Measurements from ENCODE around the gene USP44. TPM values are rescaled to one million over a fixed set of nuclear protein-coding genes. Genes with fewer than 3 reads are reported as not detected.

Gene USP44
- total RNA-seq, 1 donor from 2014 or later, result 2.9 TPM

DNA sequence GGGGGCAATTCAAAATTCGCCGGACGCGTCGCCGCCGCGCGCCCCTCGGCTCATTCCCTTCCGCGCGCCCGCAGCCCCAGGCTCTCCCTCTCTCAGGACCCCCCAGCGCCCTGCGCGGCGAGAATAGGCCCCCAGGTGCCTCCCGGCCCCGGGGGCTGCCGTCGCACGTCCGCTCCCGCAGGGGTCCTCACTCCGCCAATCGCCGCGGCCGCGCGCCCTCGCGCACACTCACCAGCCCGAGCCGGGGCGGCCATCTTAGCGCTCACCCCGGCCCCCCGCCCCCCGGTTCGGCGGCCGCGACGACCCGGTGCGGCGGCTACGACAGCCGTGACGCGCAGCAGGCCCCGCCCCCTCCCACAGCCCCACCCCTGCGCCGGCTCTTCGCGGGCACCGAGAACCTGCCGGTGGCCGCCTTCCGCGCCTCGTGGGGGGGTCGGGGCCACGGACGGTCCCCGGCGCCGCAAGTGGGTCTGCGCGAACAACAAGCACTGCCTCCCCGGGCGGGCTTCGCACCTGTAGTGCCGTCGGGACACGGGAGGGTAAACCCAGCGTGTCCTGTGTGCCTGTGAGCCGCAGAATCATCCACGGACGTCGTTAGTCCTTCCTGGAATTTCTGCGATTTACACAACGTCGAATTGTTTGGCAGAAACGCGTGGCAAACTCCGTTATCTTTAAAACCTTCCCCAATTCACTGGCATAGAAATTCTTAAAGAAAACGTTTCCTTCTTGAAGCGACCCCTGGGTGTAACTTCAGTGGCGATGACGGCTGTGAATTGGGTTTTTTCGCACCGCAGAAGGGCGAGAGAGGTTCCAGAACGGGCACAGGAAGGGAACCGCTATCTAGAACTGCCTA, 2.5 kb downstream of the USP44 start:
- DNase-seq (ENCODE audit: low spot score), result peak; percentile 33

DNA sequence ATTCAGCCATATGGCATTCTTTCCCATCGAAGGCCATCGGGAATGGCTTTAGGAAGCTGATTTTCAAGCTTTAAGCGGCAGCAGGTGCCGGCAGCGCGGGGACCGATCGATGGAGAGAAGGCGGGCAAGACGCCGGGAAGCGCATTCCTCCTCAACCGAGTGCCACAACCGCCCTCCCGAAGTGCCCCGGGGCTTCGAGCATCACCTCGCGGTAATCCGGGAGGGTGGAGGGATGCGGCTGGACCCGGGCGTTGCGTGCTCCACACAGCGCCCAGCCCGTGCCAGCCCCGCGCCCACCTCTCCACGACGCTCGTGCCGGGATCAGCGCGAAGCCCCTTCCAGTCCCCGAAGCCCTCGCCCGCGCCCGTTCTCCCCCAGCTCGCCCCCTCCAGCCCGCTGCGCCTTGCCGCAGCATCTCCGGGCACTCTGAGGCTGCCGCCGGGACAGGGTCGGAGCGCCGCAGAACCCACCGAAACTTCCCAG, 3.2 kb downstream of the USP44 start:
- peak; percentile 40 for DNase-seq (ENCODE audit: low spot score)

DNA sequence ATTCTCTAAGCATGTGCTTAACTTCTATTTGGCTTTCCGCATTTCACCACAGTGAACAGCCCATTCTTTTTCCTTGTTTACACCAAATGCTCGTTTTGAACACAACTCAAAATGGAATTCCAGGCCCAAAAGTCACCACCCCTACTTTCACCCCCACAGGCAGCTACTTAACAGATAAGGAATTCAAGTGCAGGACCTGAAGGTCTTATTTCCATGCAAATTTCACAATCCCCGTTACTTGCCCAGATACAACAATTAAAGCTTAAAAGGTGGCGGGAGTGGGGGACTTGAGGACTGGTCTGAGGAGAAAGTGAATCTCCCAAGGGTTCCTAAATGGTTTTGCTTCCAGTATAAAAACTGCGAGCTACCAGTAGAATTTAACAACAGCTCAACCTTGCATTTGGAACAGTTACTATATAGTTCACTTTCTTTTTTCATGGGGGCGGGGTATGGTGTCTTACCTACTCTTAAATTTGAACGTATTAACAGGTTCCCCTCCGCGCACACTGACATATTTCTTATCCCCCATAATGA, 3.7 kb downstream of the USP44 start:
- DNase-seq (ENCODE audit: low spot score), result no peak

DNA sequence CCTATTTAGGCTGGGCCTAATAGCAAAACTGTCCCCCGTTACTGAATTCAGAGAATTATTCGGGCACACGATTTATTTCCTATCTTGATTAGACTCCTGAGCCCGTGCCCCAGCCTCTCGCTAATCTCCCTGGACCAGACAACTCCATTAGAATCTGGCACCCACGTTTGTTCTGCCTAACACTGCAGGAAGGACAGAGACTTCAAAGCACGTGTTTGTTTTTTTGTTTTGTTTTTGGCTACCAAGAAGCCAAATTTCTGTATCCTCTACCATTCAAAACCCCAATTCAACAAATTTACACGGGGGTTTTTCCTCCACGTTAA, 4.8 kb downstream of the USP44 start:
- no peak for DNase-seq (ENCODE audit: low spot score)

DNA sequence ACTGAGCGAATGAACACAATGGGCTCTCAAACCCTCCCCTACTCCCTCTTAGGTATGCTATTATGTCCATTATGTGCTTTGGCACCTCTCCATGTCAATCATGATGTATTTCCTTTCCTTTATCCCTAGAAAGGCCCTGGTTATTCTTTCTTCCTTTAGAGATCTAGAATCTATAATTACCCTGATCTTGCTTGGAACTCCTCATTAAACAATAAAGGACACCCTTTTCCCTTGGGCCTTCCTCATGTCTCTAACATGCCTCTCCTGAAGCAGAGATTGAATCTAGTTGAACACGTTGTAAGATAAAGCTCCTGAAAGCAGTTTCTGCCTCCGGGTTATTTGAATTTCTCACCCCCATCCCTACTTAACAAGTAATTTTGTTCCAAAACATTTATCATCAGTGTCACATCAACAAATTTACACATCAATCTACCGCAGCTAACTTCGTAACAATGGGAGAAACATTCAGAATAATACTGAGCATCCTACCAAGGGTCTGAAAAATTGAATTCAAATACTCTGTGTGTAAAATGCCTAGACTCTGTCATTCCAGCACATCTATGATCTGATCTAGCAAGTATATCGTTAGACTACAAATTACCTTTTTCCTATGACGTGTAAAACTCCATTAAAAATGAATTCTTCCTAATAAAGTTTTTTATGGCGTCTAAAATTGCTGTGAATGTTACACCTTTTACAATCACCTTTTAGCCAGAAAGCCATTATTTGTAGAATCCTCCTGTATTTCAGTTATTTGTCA, 5.4 kb downstream of the USP44 start:
- no peak for DNase-seq (ENCODE audit: low spot score)

DNA sequence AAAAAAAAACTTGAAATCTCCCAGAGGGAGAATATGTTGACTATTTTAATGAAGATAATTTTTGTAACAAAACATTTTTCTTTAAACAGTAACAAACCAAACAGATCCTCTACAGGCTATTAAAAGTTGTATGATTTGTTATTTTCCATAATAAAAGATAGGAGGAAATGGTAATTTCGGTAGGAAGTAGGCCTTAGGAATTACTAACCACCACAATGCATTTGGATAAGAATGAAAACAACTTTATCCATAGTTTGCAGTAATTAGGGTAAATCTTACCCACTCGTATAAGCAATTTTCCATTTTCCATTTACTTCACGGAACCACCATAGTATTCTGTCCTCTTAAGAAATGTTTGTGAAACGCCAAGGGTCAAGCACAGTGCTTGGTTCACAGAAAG, 6.0 kb downstream of the USP44 start:
- no peak for DNase-seq (ENCODE audit: low spot score)

DNA sequence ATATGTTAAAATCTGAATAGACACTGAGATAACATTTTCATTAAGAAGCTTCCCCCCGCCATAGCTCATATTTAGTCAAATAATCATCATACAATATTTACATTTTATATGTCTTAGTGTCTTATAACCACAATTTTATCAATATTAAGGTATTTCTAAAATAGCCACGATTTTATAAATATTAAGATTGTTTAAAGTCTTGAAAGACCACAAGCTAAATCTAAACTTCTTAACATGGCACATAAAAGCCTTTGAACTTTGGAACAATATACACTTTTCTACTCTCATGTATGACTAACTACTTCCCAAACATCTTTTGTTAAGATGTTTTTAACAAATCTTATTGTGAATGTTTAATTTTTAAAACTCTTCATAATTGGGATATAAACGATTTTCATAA, 6.5 kb downstream of the USP44 start:
- DNase-seq (ENCODE audit: low spot score), result no peak

DNA sequence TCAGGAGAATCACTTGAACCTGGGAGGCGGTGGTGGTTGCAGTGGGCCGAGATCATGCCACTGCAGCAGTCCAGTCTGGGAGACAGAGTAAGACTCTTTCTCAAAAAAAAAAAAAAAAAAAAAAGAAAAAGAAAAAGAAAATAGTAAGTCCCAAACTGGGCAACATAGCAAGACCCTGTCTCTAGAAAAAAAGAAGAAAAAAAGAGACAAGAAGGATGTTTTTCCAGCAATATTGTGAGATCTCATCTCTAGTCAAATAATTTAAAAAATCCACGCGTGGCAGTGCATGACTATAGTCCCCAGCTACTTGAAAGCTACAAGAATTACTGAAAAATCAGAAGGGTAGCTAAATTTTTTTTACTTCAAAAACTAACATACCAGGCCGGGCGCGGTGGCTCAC, 8.0 kb downstream of the USP44 start:
- DNase-seq (ENCODE audit: low spot score), result no peak

DNA sequence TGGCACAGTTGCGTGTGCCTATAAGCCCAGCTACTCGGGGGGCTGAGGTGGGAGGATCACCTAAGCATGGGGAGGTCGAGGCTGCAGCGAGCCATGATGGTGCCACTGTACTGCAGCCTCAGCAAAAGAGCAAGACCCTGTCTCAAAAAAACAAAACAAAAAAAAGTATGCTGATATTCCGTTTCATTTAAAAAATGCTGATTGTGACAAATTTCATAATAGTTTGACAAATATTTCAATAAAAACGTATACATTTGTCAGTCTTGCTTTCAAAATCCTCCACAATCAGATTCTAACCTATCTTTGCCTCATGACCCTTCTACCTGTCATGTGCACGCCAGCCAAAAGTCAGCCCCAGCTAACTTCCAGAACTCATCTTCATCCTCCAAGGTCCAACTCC, 9.8 kb downstream of the USP44 start:
- DNase-seq (ENCODE audit: low spot score), result no peak

DNA sequence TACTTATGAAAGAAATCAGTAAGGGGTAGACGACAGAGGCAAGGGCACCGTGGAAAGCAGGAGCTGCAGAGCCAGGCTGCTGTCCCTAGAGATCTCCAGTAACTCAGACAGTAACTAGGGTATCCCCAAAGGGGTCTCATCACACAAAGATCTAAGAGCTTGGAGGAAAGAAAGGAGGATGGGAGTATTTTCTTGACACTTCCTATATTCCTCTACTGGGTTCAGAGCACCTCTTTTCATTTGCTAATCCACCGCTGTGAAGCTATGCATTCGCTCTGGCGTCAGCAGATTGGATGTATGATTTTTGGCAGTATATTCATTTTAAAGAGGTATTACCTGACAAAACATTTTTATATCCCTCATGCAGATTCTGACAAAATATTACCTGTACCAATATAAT, 12.6 kb downstream of the USP44 start:
- no peak for DNase-seq (ENCODE audit: low spot score)

DNA sequence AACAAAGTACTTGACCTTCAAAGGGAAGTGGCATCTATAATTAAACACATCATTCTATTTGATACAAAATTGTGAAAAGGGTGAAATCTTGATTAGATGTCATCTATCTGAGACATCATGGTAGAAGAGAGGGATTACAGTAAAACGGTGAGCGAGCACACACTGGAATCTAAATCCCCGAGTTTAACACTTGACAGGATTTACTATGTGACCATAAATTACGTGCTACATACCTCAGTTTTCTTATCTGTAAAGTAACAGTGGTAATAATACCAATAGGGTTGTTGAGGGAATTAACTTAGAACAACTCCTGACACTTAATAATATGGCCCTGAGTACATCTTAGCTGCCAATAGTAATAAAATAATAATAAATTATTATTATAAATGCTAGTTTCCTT, 13.3 kb downstream of the USP44 start:
- DNase-seq (ENCODE audit: low spot score), result no peak

DNA sequence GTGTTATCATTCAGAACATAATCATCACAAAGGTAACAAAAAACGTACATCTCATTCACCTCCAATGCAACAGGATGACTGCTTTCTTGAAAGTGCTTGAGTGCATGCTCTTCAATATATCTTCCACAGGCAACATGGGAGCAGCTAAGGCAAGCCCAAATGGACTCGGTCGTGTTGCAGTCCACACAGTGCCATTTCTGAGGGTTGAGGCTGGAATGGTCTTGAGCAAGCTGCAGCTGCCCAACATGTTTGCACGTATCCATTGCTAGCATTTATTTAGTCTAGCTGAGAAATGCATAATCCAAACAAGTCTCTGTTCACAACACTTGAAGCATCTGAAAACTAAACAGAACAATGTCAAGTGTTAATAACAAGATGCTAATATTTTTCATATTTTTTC, 17.3 kb downstream of the USP44 start:
- DNase-seq (ENCODE audit: low spot score), result no peak

DNA sequence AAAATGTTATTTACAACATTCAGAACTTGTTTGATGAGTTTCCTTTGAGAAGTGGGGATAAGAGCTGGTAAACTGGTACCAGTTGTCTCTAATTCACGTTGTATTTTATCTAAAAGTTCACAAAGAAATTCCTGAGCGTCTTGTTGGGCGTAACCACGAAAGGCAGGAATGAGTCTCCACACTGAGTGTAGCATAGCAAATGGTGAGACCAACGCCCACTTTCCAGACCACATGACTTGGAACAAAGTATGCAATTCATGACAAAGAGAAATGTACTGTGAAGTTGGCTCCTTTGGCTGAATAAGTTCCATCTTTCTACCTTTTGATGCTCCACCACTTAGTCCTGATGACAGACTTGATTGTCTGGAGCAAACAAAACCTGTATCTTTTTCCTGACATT, 18.4 kb downstream of the USP44 start:
- DNase-seq (ENCODE audit: low spot score), result no peak

DNA sequence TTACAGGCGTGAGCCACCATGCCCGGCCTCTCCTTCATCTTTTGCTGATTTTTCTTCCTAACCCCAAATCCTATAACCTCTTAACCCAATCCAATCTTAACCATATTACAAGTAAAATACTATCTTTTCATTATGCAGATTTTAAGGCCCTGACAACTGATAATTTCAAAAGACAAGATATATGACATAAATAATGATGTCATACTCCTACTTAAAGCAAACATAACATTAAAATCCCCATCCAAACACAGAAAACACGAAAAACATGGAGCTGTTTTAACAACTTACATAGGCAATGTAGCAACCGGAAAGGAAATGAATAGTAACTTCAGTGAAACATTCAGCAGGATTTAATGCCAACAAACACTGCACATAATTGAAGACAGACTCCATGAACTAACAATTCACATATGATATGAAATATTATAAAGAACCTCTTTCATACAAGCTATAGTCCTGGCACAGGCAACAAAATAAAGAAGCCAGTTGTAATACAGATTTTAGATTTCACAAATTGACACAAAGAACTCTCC, 21.5 kb downstream of the USP44 start:
- no peak for DNase-seq (ENCODE audit: low spot score)

DNA sequence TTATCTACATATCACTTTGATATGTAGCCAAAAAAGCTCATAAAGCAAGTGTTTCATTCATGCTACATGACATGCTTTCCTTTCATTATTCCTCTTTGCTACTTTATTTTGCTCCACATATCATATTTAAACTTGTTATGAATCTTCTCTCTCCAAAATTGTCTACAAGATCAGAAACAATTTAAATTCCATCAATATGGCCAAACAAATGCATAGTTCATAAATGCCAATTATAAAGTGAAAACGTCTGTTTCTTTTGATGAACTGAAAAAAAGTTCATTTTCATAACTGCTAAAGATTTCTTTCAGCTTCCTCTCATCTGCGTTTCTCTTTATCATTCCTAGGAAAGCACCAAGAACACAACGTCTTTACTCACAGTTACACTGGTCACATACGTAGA, 22.8 kb downstream of the USP44 start:
- no peak for DNase-seq (ENCODE audit: low spot score)

DNA sequence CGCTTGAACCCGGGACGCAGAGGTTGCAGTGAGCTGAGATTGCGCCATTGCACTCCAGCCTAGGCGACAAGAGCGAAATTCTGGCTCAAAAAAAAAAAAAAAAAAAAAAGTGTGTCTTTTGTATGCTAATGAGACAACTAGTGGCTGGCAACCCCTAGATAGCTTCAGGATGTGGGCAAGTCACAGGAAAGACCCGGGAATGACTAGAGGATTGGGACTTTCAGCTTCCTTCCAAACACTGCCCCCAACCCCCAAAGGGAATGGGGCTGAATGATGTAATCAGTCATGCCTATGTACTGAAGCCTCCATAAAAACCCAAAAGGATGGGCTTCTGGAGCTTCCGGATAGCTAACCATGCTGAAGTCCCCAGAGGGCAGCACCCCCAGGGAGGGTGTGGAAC, 28.6 kb downstream of the USP44 start:
- DNase-seq (ENCODE audit: low spot score), result no peak

DNA sequence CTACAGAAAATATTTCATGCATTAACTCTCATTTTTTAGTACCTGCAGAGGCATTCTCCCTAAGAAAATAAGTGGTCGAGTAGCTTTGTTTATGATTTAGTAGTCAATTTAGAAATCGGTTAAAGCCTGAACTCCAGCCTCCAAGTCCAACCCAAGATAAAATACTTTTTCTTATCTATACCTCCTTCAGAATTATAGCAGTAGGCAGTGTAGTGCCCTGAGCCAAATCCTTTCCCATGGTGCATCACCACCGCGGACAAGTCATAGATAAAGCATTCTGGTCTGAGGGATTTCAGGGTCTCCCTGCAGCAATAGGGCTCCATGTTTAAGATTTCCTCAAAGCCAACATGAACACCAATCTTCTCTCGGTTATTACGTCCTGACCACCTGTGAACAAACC, 30.5 kb downstream of the USP44 start:
- DNase-seq (ENCODE audit: low spot score), result no peak

DNA sequence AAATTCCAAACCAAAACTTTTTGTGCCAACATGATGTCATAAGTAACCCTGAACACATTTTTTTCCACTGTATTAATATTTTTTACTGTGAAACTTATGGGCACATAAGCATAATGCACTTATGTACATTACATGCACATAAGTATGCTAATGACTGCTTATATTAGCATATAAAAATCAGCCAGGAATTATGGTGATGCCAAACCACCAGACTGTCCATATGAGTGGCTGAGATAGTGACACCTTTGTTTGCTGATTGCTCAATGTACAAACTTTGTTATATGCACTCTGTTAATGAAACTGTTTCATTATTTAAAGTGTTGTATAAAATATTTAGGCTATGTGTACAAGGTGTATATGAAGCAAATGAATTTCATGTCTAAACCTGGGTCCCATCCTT, 32.3 kb downstream of the USP44 start:
- DNase-seq (ENCODE audit: low spot score), result no peak

DNA sequence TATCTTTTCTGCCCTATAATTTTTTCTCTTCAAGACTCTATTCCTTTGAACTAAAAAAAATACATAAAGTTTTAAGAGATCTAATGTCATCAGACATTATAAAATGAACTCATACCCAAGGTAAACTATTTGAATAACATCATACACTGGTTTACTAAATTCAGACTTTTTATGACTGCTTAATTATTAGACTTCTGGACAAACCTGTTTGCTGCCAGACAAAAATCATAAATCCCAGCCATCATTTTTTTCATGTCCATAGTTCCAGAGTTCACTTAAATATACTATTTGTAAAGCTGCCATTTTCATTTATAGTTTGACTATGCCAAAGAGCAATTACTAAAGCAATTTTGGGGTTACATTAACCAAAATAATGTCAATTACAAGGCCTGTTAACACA, 34.0 kb downstream of the USP44 start:
- no peak for DNase-seq (ENCODE audit: low spot score)

DNA sequence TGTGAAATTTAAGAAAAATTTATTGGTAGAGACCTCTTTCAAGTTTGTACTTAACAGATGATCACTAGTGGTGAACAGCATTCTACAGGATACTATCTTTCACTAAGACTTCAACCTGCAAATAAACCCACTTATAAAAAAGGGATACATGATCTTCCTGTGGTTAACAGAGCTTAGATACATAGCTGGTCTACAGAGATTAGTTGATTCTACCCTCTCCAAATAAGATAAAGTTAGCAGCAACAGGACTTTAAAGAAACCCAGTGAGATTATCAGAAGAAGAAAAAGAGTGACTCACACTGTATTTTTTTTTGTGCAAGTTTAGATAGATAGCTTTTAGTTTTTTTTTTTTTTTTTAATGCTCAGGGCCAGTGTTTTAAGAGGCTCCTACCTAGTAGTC, 34.5 kb downstream of the USP44 start:
- DNase-seq (ENCODE audit: low spot score), result no peak

DNA sequence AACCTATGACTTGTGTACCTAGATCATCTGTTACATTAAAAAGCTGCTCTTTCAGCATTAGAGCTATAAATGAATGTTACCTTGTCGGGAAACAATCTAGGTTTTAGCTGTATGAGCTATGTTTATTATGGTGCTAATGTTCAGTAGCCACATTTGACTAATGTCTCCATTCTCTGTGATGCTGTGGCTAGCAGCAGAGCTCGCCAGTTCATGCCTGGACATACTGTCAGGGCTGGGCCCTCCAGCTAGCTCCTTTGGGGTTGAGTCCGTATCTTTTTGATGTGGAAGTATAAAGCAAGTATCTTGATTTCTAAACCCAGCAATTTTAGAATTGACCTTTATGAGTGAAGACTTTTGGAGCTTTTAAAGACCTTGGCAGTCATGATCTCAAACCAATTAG, 36.1 kb downstream of the USP44 start:
- DNase-seq (ENCODE audit: low spot score), result no peak

DNA sequence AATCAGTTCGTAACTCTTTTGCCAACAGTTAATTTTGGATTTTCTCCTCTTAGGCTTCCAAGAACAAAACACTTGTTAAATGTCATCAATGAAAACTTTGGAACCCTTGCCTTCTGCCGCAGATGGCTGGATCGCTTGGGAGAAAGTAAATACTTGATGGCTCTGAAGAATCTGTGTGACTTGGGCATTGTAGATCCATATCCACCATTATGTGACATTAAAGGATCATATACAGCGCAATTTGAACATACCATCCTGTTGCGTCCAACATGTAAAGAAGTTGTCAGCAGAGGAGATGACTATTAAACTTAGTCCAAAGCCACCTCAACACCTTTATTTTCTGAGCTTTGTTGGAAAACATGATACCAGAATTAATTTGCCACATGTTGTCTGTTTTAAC, 37.7 kb downstream of the USP44 start:
- no peak for DNase-seq (ENCODE audit: low spot score)

DNA sequence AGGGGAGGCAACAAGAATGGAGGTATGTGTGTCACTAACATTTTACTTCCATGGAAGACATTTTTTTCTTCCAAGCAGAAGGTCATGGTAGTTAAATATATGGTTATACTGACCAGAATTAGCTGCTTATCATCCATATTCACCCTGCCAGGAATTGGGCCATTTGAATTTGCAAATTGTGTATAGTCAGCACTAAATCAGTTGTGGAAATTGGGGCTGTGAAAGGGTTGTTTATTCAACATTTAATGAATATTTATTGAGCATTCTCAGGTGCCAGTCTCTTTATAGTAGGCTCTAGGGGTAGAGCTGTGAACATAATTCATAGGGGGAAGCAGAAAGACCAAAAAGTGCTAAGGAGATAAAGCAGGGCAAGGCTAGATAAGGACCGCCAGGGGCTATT, 39.3 kb downstream of the USP44 start:
- no peak for DNase-seq (ENCODE audit: low spot score)
